Activated naive CD8-positive, alpha-beta T cell (primary cell): ENCODE data around the gene DPP4.
A peak's percentile ranks its signal among the peaks of the same experiment; 100 is the strongest.

Experiments
- H3K27ac Mint-ChIP-seq: one replicate; pipeline ENCODE4 v1.8.0; 2021; ENCODE audit warnings: mixed read lengths
- H3K27me3 Mint-ChIP-seq: one replicate; pipeline ENCODE4 v1.8.0; 2021; ENCODE audit warnings: mixed read lengths
- H3K36me3 Mint-ChIP-seq: one replicate; pipeline ENCODE4 v1.8.0; 2021; ENCODE audit warnings: mixed read lengths
- H3K4me1 Mint-ChIP-seq: one replicate; pipeline ENCODE4 v1.8.0; 2021; ENCODE audit warnings: low read depth, mixed read lengths
- H3K4me3 Mint-ChIP-seq: one replicate; pipeline ENCODE4 v1.8.0; 2021; ENCODE audit warnings: mild to moderate bottlenecking, mixed read lengths
- H3K9me3 Mint-ChIP-seq: one replicate; pipeline ENCODE4 v1.8.0; 2021; ENCODE audit warnings: low read depth, mixed read lengths

The DPP4 gene

GRCh38 chr2:162072181-162072702, 1.8 kb downstream of the DPP4 start:
- H3K4me3 Mint-ChIP-seq = peak overlapping the region; percentile 98
- no peaks in the 10 kb centered on the region for H3K9me3 Mint-ChIP-seq
- peak overlapping the region; percentile 48 for H3K27ac Mint-ChIP-seq
- H3K4me1 Mint-ChIP-seq = peaks cover 64% of the 10 kb centered on the region
- H3K36me3 Mint-ChIP-seq = peaks cover 7% of the 10 kb centered on the region
- H3K27me3 Mint-ChIP-seq = no peaks in the 10 kb centered on the region

- Mint-ChIP-seq H3K27me3 (no peaks in the 10 kb centered on the region), H3K27ac (peak overlapping the region; percentile 7), H3K9me3 (no peaks in the 10 kb centered on the region), H3K4me1 (peaks cover 72% of the 10 kb centered on the region), H3K4me3 (peak overlapping the region; percentile 27), H3K36me3 (peaks cover 5% of the 10 kb centered on the region)
Observed at GRCh38 chr2:162071001-162071400, 3.0 kb downstream of the DPP4 start.

GRCh38 chr2:162070228-162070936, 3.6 kb downstream of the DPP4 start:
- H3K4me3 Mint-ChIP-seq = no peak overlapping the region
- no peaks in the 10 kb centered on the region for H3K9me3 Mint-ChIP-seq
- peaks cover 5% of the 10 kb centered on the region for H3K36me3 Mint-ChIP-seq
- H3K27ac Mint-ChIP-seq = peak overlapping the region; percentile 7
- peaks cover 69% of the 10 kb centered on the region for H3K4me1 Mint-ChIP-seq
- no peaks in the 10 kb centered on the region for H3K27me3 Mint-ChIP-seq

DNA sequence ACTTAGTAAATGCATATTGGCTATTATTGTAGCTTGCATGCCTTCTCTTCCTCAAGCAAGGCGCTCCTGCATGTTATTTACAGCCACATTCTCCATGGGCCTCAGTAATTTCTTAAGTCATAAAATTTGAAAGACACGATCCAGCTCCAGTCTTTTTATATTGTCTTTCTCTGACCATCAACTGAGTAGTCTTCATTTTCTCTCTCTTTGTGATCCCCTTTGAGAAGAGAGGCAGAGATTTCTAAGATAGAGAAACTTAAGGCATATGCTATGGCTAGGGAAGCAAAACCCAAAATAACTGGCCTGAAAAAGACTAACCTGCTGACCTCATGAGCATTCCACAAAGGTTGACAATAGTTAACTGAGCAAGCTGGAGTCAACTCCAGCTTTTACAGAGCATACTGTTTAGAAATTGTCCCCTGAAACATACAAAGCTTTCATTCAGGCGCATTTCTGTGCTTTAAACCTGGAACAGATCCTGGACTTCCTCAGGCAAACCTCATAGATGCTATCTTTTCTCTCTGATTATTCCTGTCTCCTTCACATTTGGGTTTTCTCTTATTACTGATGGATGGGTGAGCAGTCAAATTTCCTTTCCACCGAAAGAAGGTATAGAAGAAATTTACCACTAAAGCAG, 4.6 kb downstream of the DPP4 start:
- H3K27ac Mint-ChIP-seq = no peak overlapping the region

GRCh38 chr2:162067596-162067995, 6.4 kb downstream of the DPP4 start:
- peaks cover 75% of the 10 kb centered on the region for H3K4me1 Mint-ChIP-seq
- H3K27ac Mint-ChIP-seq = no peak overlapping the region
- peaks cover 9% of the 10 kb centered on the region for H3K36me3 Mint-ChIP-seq
- peaks cover 6% of the 10 kb centered on the region for H3K9me3 Mint-ChIP-seq
- no peaks in the 10 kb centered on the region for H3K27me3 Mint-ChIP-seq
- no peak overlapping the region for H3K4me3 Mint-ChIP-seq

More for the DNA sequence above, 4.6 kb downstream of the DPP4 start:
- Mint-ChIP-seq H3K4me1 (peaks cover 67% of the 10 kb centered on the region), H3K27me3 (no peaks in the 10 kb centered on the region), H3K4me3 (no peak overlapping the region), H3K9me3 (no peaks in the 10 kb centered on the region), H3K36me3 (peaks cover 5% of the 10 kb centered on the region)

DNA sequence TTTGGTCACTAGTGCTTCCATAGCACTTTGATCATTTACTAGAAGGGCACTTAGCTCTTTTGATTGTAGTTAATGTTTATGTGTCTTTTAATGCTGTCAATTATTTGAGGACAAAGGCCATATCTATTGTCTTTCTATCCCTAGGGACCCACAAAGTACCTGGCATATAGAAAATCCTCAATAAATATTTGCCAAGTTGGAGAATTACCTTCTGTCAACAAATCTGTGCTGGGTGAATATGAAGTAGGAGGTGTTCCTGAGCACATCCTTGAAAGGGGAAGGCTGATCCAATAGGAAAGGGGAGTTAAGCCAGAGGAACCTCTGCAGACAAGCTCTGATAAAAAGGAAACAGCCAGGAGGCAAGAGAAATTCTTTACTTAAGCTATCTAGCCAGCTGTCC, 8.2 kb downstream of the DPP4 start:
- H3K27ac Mint-ChIP-seq = no peak overlapping the region
- peaks cover 11% of the 10 kb centered on the region for H3K36me3 Mint-ChIP-seq
- H3K4me1 Mint-ChIP-seq = peaks cover 69% of the 10 kb centered on the region
- peaks cover 7% of the 10 kb centered on the region for H3K9me3 Mint-ChIP-seq
- no peak overlapping the region for H3K4me3 Mint-ChIP-seq
- H3K27me3 Mint-ChIP-seq = no peaks in the 10 kb centered on the region

GRCh38 chr2:162063899-162064298, 10.1 kb downstream of the DPP4 start:
- Mint-ChIP-seq H3K27me3 (no peaks in the 10 kb centered on the region), H3K36me3 (peaks cover 14% of the 10 kb centered on the region), H3K27ac (peak overlapping the region; percentile 86), H3K4me3 (peak overlapping the region; percentile 76), H3K4me1 (peaks cover 75% of the 10 kb centered on the region), H3K9me3 (peaks cover 7% of the 10 kb centered on the region)

GRCh38 chr2:162063281-162063680, 10.7 kb downstream of the DPP4 start:
- Mint-ChIP-seq H3K27me3 (no peaks in the 10 kb centered on the region), H3K36me3 (peaks cover 14% of the 10 kb centered on the region), H3K4me3 (peak overlapping the region; percentile 76), H3K4me1 (peaks cover 77% of the 10 kb centered on the region), H3K9me3 (peaks cover 7% of the 10 kb centered on the region), H3K27ac (peak overlapping the region; percentile 86)

- Mint-ChIP-seq H3K4me3 (peak overlapping the region; percentile 76), H3K9me3 (peaks cover 7% of the 10 kb centered on the region), H3K27ac (peak overlapping the region; percentile 86), H3K36me3 (peaks cover 14% of the 10 kb centered on the region), H3K4me1 (peaks cover 79% of the 10 kb centered on the region), H3K27me3 (no peaks in the 10 kb centered on the region)
Observed at GRCh38 chr2:162062559-162062958, 11.5 kb downstream of the DPP4 start.

DNA sequence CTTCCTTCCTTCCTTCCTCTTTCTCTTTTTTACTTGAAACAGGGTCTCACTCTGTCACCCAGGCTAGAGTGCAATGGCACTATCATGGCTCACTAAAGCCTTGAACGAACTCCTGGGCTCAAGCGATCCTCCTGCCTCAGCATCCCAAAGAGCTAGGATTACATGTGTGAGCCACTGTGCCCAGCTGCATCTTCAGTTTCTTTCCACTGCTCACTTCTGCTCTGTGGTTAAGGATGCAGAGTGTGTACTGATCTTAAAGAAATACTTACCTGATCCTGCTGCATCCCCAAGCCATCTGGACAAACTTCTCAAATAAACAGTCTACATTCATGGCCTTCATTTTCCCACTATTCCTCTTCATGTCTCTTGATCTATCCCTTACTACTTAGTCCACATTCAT, 13.0 kb downstream of the DPP4 start:
- H3K27ac Mint-ChIP-seq = peak overlapping the region; percentile 80
- H3K36me3 Mint-ChIP-seq = peaks cover 20% of the 10 kb centered on the region

DNA sequence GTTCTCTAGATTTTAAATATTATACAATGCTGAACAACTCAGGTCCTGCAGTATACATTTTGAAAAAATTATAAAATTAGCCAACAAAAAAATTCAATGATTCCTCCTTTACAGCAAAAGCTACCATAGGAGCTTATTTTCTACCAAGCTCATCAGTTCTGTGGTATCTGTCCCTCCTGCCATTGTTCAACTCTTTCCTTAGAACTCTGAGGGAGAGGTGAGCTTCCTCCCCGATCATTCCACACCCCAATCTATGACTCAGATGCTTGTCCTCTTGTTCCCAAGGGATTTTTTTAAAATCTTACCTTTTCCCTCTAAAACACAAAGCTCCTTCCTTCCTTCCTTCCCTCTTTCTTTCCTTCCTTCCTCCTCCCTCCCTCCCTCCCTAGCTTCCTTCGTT, 13.5 kb downstream of the DPP4 start:
- no peaks in the 10 kb centered on the region for H3K27me3 Mint-ChIP-seq
- peak overlapping the region; percentile 18 for H3K27ac Mint-ChIP-seq
- peaks cover 89% of the 10 kb centered on the region for H3K4me1 Mint-ChIP-seq
- H3K9me3 Mint-ChIP-seq = peaks cover 7% of the 10 kb centered on the region
- H3K36me3 Mint-ChIP-seq = peaks cover 20% of the 10 kb centered on the region
- H3K4me3 Mint-ChIP-seq = peak overlapping the region; percentile 14

More for the DNA sequence above, 13.0 kb downstream of the DPP4 start:
- Mint-ChIP-seq H3K27me3 (no peaks in the 10 kb centered on the region), H3K4me1 (peaks cover 84% of the 10 kb centered on the region), H3K9me3 (peaks cover 7% of the 10 kb centered on the region), H3K4me3 (no peak overlapping the region)

DNA sequence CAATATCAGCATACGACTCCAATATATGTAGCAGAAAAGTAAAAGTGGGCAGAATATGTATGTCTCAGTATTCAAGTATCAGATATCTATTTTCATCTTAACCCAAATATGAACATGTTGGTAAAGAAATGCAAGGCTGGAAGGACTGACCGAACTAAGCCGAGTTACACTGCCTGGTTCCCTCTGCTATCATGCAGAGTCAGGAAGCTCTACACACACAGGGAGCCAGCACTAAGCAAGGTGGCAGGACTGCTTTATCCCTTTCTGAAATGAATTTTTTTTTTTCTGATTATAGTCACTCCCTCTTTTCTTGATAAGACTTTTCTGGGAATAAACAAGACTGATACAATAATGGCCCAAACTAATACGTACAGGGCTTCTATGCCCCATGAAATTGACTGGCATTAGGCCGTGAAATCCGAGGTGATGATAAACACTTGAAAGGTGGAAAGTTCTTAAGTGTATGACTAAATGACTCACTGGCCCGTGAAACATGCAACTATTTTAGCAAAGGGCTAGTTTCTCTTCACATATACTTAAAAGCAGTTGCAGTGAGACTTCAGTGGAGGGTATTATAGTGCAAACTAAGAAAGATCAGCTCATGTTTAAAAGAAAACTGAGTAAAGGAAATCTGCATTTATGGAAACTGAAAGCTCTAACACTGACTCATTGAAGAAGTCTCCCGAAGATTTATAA, 14.9 kb downstream of the DPP4 start:
- Mint-ChIP-seq H3K9me3 (peaks cover 7% of the 10 kb centered on the region), H3K4me1 (peaks cover 88% of the 10 kb centered on the region), H3K27me3 (no peaks in the 10 kb centered on the region), H3K27ac (peak overlapping the region; percentile 94), H3K36me3 (peaks cover 22% of the 10 kb centered on the region), H3K4me3 (peak overlapping the region; percentile 76)

GRCh38 chr2:162057426-162057825, 16.6 kb downstream of the DPP4 start:
- H3K4me1 Mint-ChIP-seq = peaks cover 77% of the 10 kb centered on the region
- peak overlapping the region; percentile 54 for H3K4me3 Mint-ChIP-seq
- H3K9me3 Mint-ChIP-seq = no peaks in the 10 kb centered on the region
- H3K27me3 Mint-ChIP-seq = no peaks in the 10 kb centered on the region
- H3K27ac Mint-ChIP-seq = peak overlapping the region; percentile 94
- peaks cover 24% of the 10 kb centered on the region for H3K36me3 Mint-ChIP-seq

GRCh38 chr2:162056796-162057399, 17.1 kb downstream of the DPP4 start:
- H3K27me3 Mint-ChIP-seq = no peaks in the 10 kb centered on the region
- peak overlapping the region; percentile 94 for H3K27ac Mint-ChIP-seq
- peaks cover 78% of the 10 kb centered on the region for H3K4me1 Mint-ChIP-seq
- H3K4me3 Mint-ChIP-seq = peak overlapping the region; percentile 22
- H3K36me3 Mint-ChIP-seq = peaks cover 26% of the 10 kb centered on the region
- H3K9me3 Mint-ChIP-seq = no peaks in the 10 kb centered on the region

GRCh38 chr2:162053808-162054155, 20.2 kb downstream of the DPP4 start:
- Mint-ChIP-seq H3K4me1 (peaks cover 55% of the 10 kb centered on the region), H3K27me3 (no peaks in the 10 kb centered on the region), H3K4me3 (no peak overlapping the region), H3K36me3 (peaks cover 22% of the 10 kb centered on the region), H3K9me3 (peaks cover 3% of the 10 kb centered on the region), H3K27ac (no peak overlapping the region)
